Measurements from ENCODE around the gene SLC12A3.

SLC12A3 gene

DNA sequence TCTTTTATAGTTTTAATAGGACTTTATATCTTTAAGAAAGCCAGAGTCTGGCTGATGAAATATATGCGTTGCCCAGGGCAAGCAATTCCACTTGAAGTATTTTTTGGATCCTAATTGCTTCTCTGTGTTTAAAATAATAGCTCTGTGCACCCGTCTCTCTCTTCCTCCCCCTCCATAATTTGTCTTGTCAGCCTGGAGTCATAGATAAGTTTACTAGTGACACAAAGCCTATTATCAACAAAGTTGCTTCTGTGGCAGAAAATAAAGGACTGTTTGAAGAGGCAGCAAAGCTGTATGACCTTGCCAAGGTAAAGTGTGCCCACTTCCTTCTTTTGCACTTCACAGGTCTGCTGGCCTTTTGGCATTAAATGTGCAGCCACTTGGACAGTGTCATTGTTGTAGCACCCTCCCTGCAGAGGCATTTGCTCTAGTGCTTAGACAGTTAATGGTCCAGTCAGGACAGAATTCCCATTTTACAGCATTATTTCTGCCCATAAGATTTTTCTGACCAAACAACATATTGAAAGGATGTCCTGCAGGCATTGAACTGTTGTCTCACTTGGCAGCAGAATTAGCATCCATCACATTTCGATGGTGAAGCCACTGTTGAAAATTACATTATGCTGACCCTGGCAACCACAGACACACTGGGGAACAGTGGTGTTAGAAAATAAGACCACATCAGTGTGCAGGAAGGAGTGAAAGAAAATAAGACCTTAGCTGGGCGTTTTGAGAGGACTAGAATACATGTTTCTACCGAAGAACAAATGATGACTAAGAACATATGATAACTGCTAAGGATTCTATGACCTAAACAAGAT lies 28.4 kb upstream of the SLC12A3 start:
- DNase-seq (ENCODE audit: low read depth), result no peak
- H3K4me3 ChIP-seq (ENCODE audit: low read depth, low read length), result no peak overlapping the region
- TF ChIP-seq, protein P1, sequence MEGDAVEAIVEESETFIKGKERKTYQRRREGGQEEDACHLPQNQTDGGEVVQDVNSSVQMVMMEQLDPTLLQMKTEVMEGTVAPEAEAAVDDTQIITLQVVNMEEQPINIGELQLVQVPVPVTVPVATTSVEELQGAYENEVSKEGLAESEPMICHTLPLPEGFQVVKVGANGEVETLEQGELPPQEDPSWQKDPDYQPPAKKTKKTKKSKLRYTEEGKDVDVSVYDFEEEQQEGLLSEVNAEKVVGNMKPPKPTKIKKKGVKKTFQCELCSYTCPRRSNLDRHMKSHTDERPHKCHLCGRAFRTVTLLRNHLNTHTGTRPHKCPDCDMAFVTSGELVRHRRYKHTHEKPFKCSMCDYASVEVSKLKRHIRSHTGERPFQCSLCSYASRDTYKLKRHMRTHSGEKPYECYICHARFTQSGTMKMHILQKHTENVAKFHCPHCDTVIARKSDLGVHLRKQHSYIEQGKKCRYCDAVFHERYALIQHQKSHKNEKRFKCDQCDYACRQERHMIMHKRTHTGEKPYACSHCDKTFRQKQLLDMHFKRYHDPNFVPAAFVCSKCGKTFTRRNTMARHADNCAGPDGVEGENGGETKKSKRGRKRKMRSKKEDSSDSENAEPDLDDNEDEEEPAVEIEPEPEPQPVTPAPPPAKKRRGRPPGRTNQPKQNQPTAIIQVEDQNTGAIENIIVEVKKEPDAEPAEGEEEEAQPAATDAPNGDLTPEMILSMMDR (IDR thresholded peaks at IDR 0.05; ENCODE audit: low read depth, low read length, missing control alignments), result no peak

GRCh38 chr16:56838622-56839337 lies 26.2 kb upstream of the SLC12A3 start:
- DNase-seq (ENCODE audit: low read depth), result no peak
- H3K4me3 ChIP-seq (ENCODE audit: low read depth, low read length), result no peak overlapping the region
- TF ChIP-seq, protein P1 (IDR thresholded peaks at IDR 0.05; ENCODE audit: low read depth, low read length, missing control alignments), result no peak

GRCh38 chr16:56841233-56841632 lies 23.8 kb upstream of the SLC12A3 start:
- TF ChIP-seq, protein P1 (IDR thresholded peaks at IDR 0.05; ENCODE audit: low read depth, low read length, missing control alignments), result no peak
- H3K4me3 ChIP-seq (ENCODE audit: low read depth, low read length), result no peak overlapping the region
- DNase-seq (ENCODE audit: low read depth), result no peak

GRCh38 chr16:56841659-56842058 lies 23.3 kb upstream of the SLC12A3 start:
- H3K4me3 ChIP-seq (ENCODE audit: low read depth, low read length), result no peak overlapping the region
- no peak for DNase-seq (ENCODE audit: low read depth)
- TF ChIP-seq, protein P1 (IDR thresholded peaks at IDR 0.05; ENCODE audit: low read depth, low read length, missing control alignments), result no peak

GRCh38 chr16:56842133-56842532 lies 22.9 kb upstream of the SLC12A3 start:
- no peak overlapping the region for H3K4me3 ChIP-seq (ENCODE audit: low read depth, low read length)
- TF ChIP-seq, protein P1 (IDR thresholded peaks at IDR 0.05; ENCODE audit: low read depth, low read length, missing control alignments), result no peak
- no peak for DNase-seq (ENCODE audit: low read depth)

DNA sequence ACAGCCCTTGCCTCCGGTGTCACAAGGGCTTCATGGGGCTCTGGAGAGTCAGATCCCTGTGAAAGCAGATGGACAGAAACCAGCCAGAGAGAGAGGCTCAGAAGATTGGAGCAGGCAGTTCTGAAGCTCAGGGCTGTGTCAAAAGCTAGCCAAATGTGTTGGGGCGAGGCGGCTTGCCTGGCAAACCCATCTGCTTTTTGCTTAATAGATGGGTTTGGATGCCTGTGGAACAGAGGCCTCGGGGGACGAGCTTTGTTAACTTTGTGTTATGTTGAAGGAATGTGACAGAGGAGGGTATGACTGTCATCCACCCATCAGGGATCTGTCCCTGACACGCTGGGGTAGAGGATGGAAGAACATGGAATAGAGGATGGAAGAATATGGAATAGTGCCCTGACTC lies 21.0 kb upstream of the SLC12A3 start:
- TF ChIP-seq, protein P1 (IDR thresholded peaks at IDR 0.05; ENCODE audit: low read depth, low read length, missing control alignments), result no peak
- no peak overlapping the region for H3K4me3 ChIP-seq (ENCODE audit: low read depth, low read length)
- no peak for DNase-seq (ENCODE audit: low read depth)
